OCI-LY1 (cell line): ENCODE results near the gene RXFP4.

Source experiments
- H2AFZ ChIP-seq: fragments of 200-600 bp; sonication (generic), shearing (Covaris generic); 2 replicates; pipeline ENCODE4 v1.6.0; 2014; ENCODE audit warnings: antibody characterized with exemption, mild to moderate bottlenecking, low read length
- H3F3A ChIP-seq: fragments of 200-600 bp; sonication (generic), shearing (Covaris generic); 2 replicates; pipeline ENCODE4 v1.6.0; 2014; ENCODE audit warnings: mild to moderate bottlenecking, antibody characterized with exemption, low read length, moderate library complexity; ENCODE audit not compliant: insufficient read depth
- H3K27ac ChIP-seq: fragments of 200-600 bp; sonication (generic); 2 replicates; pipeline ENCODE4 v1.5.1; 2014; ENCODE audit warnings: low read length, mixed run types, mild to moderate bottlenecking, low read depth; ENCODE audit not compliant: poor library complexity, severe bottlenecking
- H3K27me3 ChIP-seq: fragments of 200-600 bp; sonication (generic); 2 replicates; pipeline ENCODE4 v1.6.0; 2014; ENCODE audit warnings: antibody characterized with exemption, mild to moderate bottlenecking, low read length, moderate library complexity; ENCODE audit not compliant: insufficient read depth
- H3K36me3 ChIP-seq: fragments of 200-600 bp; sonication (generic); 2 replicates; pipeline ENCODE4 v1.6.1; 2014; ENCODE audit warnings: mild to moderate bottlenecking, antibody characterized with exemption, low read length, moderate library complexity, mixed read lengths; ENCODE audit not compliant: insufficient read depth
- H3K4me1 ChIP-seq: fragments of 200-600 bp; sonication (generic); 2 replicates; pipeline ENCODE4 v1.5.1; 2014; ENCODE audit warnings: mild to moderate bottlenecking, low read length, moderate library complexity; ENCODE audit not compliant: insufficient read depth, severe bottlenecking
- H3K4me2 ChIP-seq: fragments of 200-600 bp; sonication (generic), shearing (Covaris generic); 2 replicates; pipeline ENCODE4 v1.6.1; 2014; ENCODE audit warnings: low read length
- H3K4me3 ChIP-seq: fragments of 200-600 bp; sonication (generic); 2 replicates; pipeline ENCODE4 v1.5.1; 2014; ENCODE audit warnings: low read length, low read depth, mild to moderate bottlenecking, mixed read lengths; ENCODE audit not compliant: poor library complexity, severe bottlenecking
- H3K79me2 ChIP-seq: fragments of 200-600 bp; shearing (Covaris generic); 2 replicates; pipeline ENCODE4 v1.6.1; 2016; ENCODE audit warnings: mixed run types, low read length, mixed read lengths; ENCODE audit not compliant: insufficient read depth
- H3K9ac ChIP-seq: fragments of 200-600 bp; sonication (generic), shearing (Covaris generic); 2 replicates; pipeline ENCODE4 v1.6.1; 2014; ENCODE audit warnings: mild to moderate bottlenecking, low read length, mixed read lengths
- H3K9me2 ChIP-seq: fragments of 200-600 bp; sonication (generic), shearing (Covaris generic); 2 replicates; pipeline ENCODE4 v1.6.1; 2014; ENCODE audit warnings: low read depth, mild to moderate bottlenecking, low read length, mixed read lengths
- H3K9me3 ChIP-seq: fragments of 200-600 bp; shearing (Covaris generic); 2 replicates; pipeline ENCODE4 v1.6.1; 2014; ENCODE audit warnings: low read length, mixed read lengths
- H4K20me1 ChIP-seq: fragments of 200-600 bp; sonication (generic), shearing (Covaris generic); 2 replicates; pipeline ENCODE4 v1.6.0; 2016; ENCODE audit warnings: mild to moderate bottlenecking, low read length; ENCODE audit not compliant: insufficient read depth
- CTCF ChIP-seq: fragments of 200-600 bp; sonication (generic), shearing (Covaris generic); IDR thresholded peaks from 2 replicates; pipeline ENCODE4 v1.5.1; 2017; ENCODE audit warnings: mild to moderate bottlenecking, antibody characterized with exemption, low read length, moderate library complexity, mixed read lengths
- EZH2 ChIP-seq: fragments of 200-600 bp; sonication (generic), shearing (Covaris generic); IDR thresholded peaks from 2 replicates; pipeline ENCODE4 v1.8.0; 2017; ENCODE audit warnings: borderline replicate concordance, mixed run types, mild to moderate bottlenecking, antibody characterized with exemption, low read length, moderate library complexity, mixed read lengths

RXFP4 gene

GRCh38 chr1:155979597-155980343, 38.3 kb downstream of the RXFP4 start:
- Histone ChIP-seq H4K20me1 (no peaks in the 10 kb centered on the region), H3K79me2 (peaks cover 35% of the 10 kb centered on the region), H3K36me3 (no peaks in the 10 kb centered on the region), H3K4me3 (peak overlapping the region; percentile 92), H2AFZ (no peak overlapping the region), H3K27me3 (no peaks in the 10 kb centered on the region), H3F3A (no peaks in the 10 kb centered on the region), H3K4me2 (peak overlapping the region; percentile 87), H3K9ac (peak overlapping the region; percentile 97), H3K27ac (peak overlapping the region; percentile 96), H3K9me2 (no peaks in the 10 kb centered on the region), H3K9me3 (no peaks in the 10 kb centered on the region), H3K4me1 (peaks cover 80% of the 10 kb centered on the region)
- TF ChIP-seq CTCF (no peak), EZH2 (no peak)

GRCh38 chr1:155981266-155982088, 40.0 kb downstream of the RXFP4 start:
- H3F3A ChIP-seq = no peaks in the 10 kb centered on the region
- peak overlapping the region; percentile 87 for H3K4me2 ChIP-seq
- H3K4me3 ChIP-seq = peak overlapping the region; percentile 92

GRCh38 chr1:155982106-155982505, 40.7 kb downstream of the RXFP4 start:
- H3K9me3 ChIP-seq = no peaks in the 10 kb centered on the region
- H3K4me2 ChIP-seq = peak overlapping the region; percentile 87
- peaks cover 13% of the 10 kb centered on the region for H3K79me2 ChIP-seq
- peaks cover 60% of the 10 kb centered on the region for H3K4me1 ChIP-seq
- no peak overlapping the region for H2AFZ ChIP-seq
- TF ChIP-seq CTCF (no peak), EZH2 (no peak)
- no peaks in the 10 kb centered on the region for H3F3A ChIP-seq
- peak overlapping the region; percentile 92 for H3K4me3 ChIP-seq
- peak overlapping the region; percentile 96 for H3K27ac ChIP-seq
- H3K36me3 ChIP-seq = no peaks in the 10 kb centered on the region
- H3K9me2 ChIP-seq = no peaks in the 10 kb centered on the region
- H3K9ac ChIP-seq = peak overlapping the region; percentile 97
- H4K20me1 ChIP-seq = no peaks in the 10 kb centered on the region
- no peaks in the 10 kb centered on the region for H3K27me3 ChIP-seq

More at GRCh38 chr1:155981266-155982088, 40.0 kb downstream of the RXFP4 start:
- peaks cover 64% of the 10 kb centered on the region for H3K4me1 ChIP-seq
- peak overlapping the region; percentile 97 for H3K9ac ChIP-seq
- no peaks in the 10 kb centered on the region for H3K36me3 ChIP-seq
- H2AFZ ChIP-seq = no peak overlapping the region
- peak overlapping the region; percentile 96 for H3K27ac ChIP-seq
- no peaks in the 10 kb centered on the region for H3K9me3 ChIP-seq
- peaks cover 18% of the 10 kb centered on the region for H3K79me2 ChIP-seq
- no peaks in the 10 kb centered on the region for H4K20me1 ChIP-seq
- no peak for TF ChIP-seq CTCF
- TF ChIP-seq EZH2 = no peak
- no peaks in the 10 kb centered on the region for H3K27me3 ChIP-seq
- no peaks in the 10 kb centered on the region for H3K9me2 ChIP-seq
